SK-N-SH (cell line): ENCODE measurements around the gene GLE1. TPM values are rescaled to one million over a fixed set of nuclear protein-coding genes. Genes with fewer than 3 reads are reported as not detected.

Experiments
- CTCF ChIA-PET: fragments of 300-600, 350-600 bp; formaldehyde crosslinking; extraction: SDS; loops from one replicate; lab custom pipeline; 2021; lab: Yijun Ruan, JAX
- POLR2A ChIA-PET: fragments of 350-600 bp; sonication (Branson Sonifier 250); formaldehyde crosslinking; extraction: SDS; loops from one replicate; lab custom pipeline; 2020; ENCODE audit warnings: antibody characterized with exemption, inconsistent platforms; lab: Yijun Ruan, JAX
- DNase-seq: peaks from one replicate; pipeline ENCODE4 v3.0.0; 2012
- H2AFZ ChIP-seq: fragments of 200-600 bp; sonication (generic); 2 replicates; pipeline ENCODE4 v1.8.1; 2016; ENCODE audit warnings: antibody characterized with exemption, mild to moderate bottlenecking, low read depth
- H3F3A ChIP-seq: fragments of 200-600 bp; sonication (generic); replicated peaks from 2 replicates; pipeline ENCODE3; 2016; ENCODE audit warnings: antibody characterized with exemption, mild to moderate bottlenecking; ENCODE audit not compliant: insufficient read depth
- H3K27ac ChIP-seq, 2 experiments: fragments of 200-500 bp in 1 of 2; fragments of 200-600 bp in 1 of 2; sonication (Bioruptor generic) in 1 of 2; sonication (generic), shearing (Covaris generic) in 1 of 2; 2 replicates each; pipeline versions ENCODE4 v1.5.1 to v1.6.1; 2014 to 2016; ENCODE audit warnings: low read depth in 2 of 2, inconsistent platforms in 1 of 2, low read length in 1 of 2, mild to moderate bottlenecking in 1 of 2, mixed read lengths in 1 of 2
- H3K27me3 ChIP-seq: fragments of 200-600 bp; sonication (generic), shearing (Covaris generic); 2 replicates; pipeline ENCODE4 v1.6.1; 2016; ENCODE audit warnings: mixed run types; ENCODE audit not compliant: insufficient read depth
- H3K36me3 ChIP-seq, 2 experiments: fragments of 200-500 bp in 1 of 2; fragments of 200-600 bp in 1 of 2; sonication (Bioruptor generic) in 1 of 2; sonication (generic) in 1 of 2; replicated peaks in 1 of 2; 2 replicates each; pipeline versions ENCODE3 to v1.5.1; 2014 to 2016; ENCODE audit warnings: low read length in 1 of 2, mild to moderate bottlenecking in 1 of 2; ENCODE audit not compliant: insufficient read depth in 2 of 2, control insufficient read depth in 1 of 2
- H3K4me1 ChIP-seq, 2 experiments: fragments of 200-500 bp in 1 of 2; fragments of 200-600 bp in 1 of 2; sonication (Bioruptor generic) in 1 of 2; sonication (generic), shearing (Covaris generic) in 1 of 2; 2 replicates each; pipeline versions ENCODE4 v1.5.1 to v1.6.1; 2014 to 2016; ENCODE audit warnings: low read depth in 1 of 2, low read length in 1 of 2, mixed run types in 1 of 2; ENCODE audit not compliant: insufficient read depth in 2 of 2, control insufficient read depth in 1 of 2
- H3K4me2 ChIP-seq: fragments of 200-600 bp; sonication (generic), shearing (Covaris generic); 2 replicates; pipeline ENCODE4 v1.6.1; 2017; ENCODE audit warnings: mixed run types
- H3K4me3 ChIP-seq, 2 experiments: fragments of 200-500 bp in 1 of 2; fragments of 200-600 bp in 1 of 2; sonication (Bioruptor generic) in 1 of 2; sonication (generic), shearing (Covaris generic) in 1 of 2; 2 replicates each; pipeline versions ENCODE4 v1.5.1 to v1.8.1; 2014 to 2016; ENCODE audit warnings: low read depth in 2 of 2, inconsistent platforms in 1 of 2, low read length in 1 of 2, mild to moderate bottlenecking in 1 of 2, mixed read lengths in 1 of 2, moderate library complexity in 1 of 2
- H3K79me2 ChIP-seq: fragments of 200-600 bp; sonication (generic); 2 replicates; pipeline ENCODE4 v1.8.1; 2017; ENCODE audit warnings: mild to moderate bottlenecking; ENCODE audit not compliant: insufficient read depth
- H3K9ac ChIP-seq: fragments of 200-600 bp; sonication (generic); 2 replicates; pipeline ENCODE4 v1.6.1; 2017; ENCODE audit warnings: mixed run types
- H3K9me2 ChIP-seq: fragments of 200-600 bp; sonication (generic); 2 replicates; pipeline ENCODE4 v1.6.1; 2017; ENCODE audit warnings: mixed run types
- H3K9me3 ChIP-seq: fragments of 200-600 bp; sonication (generic); 2 replicates; pipeline ENCODE4 v1.6.1; 2017; ENCODE audit warnings: mixed run types, mild to moderate bottlenecking, moderate library complexity
- H4K20me1 ChIP-seq: fragments of 200-600 bp; sonication (generic); 2 replicates; pipeline ENCODE4 v1.6.1; 2017; ENCODE audit warnings: mild to moderate bottlenecking, mixed run types; ENCODE audit not compliant: insufficient read depth
- CTCF ChIP-seq: fragments of 200-600 bp; sonication (generic); IDR thresholded peaks from 2 replicates; pipeline ENCODE4 v1.6.1; 2017; ENCODE audit warnings: antibody characterized with exemption, mild to moderate bottlenecking, moderate library complexity
- ELF1 ChIP-seq: IDR thresholded peaks from 2 replicates; pipeline ENCODE4 v1.4.0; 2012
- EZH2phosphoT487 ChIP-seq: fragments of 200-600 bp; sonication (generic); IDR thresholded peaks from 2 replicates; pipeline ENCODE4 v1.6.1; 2017; ENCODE audit warnings: low read depth, mixed run types, mild to moderate bottlenecking, antibody characterized with exemption, moderate library complexity, borderline replicate concordance
- FOSL2 ChIP-seq: IDR thresholded peaks from 2 replicates; pipeline ENCODE4 v1.4.0; 2012; ENCODE audit warnings: low read depth, mild to moderate bottlenecking, moderate library complexity, borderline replicate concordance
- GABPA ChIP-seq: IDR thresholded peaks from 2 replicates; pipeline ENCODE4 v1.4.0; 2012; ENCODE audit warnings: low read depth, mild to moderate bottlenecking
- MAX ChIP-seq: IDR thresholded peaks from 2 replicates; pipeline ENCODE4 v1.4.0; 2012; ENCODE audit warnings: low read depth
- MEF2A ChIP-seq: IDR thresholded peaks from 2 replicates; pipeline ENCODE4 v1.4.0; 2012; ENCODE audit warnings: low read depth, borderline replicate concordance
- MXI1 ChIP-seq: IDR thresholded peaks from 2 replicates; pipeline ENCODE4 v1.6.1; 2012; ENCODE audit warnings: mild to moderate bottlenecking, low read depth, low read length, improper control_type of control experiment
- NRF1 ChIP-seq: IDR thresholded peaks from 2 replicates; pipeline ENCODE4 v1.6.1; 2012; ENCODE audit warnings: low read depth, mild to moderate bottlenecking, low read length
- POLR2AphosphoS5 ChIP-seq: IDR thresholded peaks from 2 replicates; pipeline ENCODE4 v1.6.1; 2012; ENCODE audit warnings: low read depth, low read length
- RAD21 ChIP-seq: IDR thresholded peaks from 2 replicates; pipeline ENCODE4 v1.6.1; 2012; ENCODE audit warnings: mild to moderate bottlenecking, low read length
- RCOR1 ChIP-seq: fragments of 150-350 bp; IDR thresholded peaks from 2 replicates; pipeline ENCODE4 v1.6.1; 2017; ENCODE audit warnings: antibody characterized with exemption, low read length
- RFX5 ChIP-seq: IDR thresholded peaks from 2 replicates; pipeline ENCODE4 v1.6.1; 2012; ENCODE audit warnings: mild to moderate bottlenecking, improper control_type of control experiment, low read length
- TCF12 ChIP-seq: IDR thresholded peaks from 2 replicates; pipeline ENCODE4 v1.4.0; 2012
- USF1 ChIP-seq: IDR thresholded peaks from 2 replicates; pipeline ENCODE4 v1.4.0; 2012; ENCODE audit warnings: low read depth, borderline replicate concordance
- YY1 ChIP-seq: IDR thresholded peaks from 2 replicates; pipeline ENCODE4 v1.4.0; 2012; ENCODE audit warnings: low read depth, mild to moderate bottlenecking
- ZBTB33 ChIP-seq: IDR thresholded peaks from 2 replicates; pipeline ENCODE4 v1.4.0; 2012; ENCODE audit warnings: low read depth, borderline replicate concordance
- WGBS: methylation state at CpG from one replicate; pipeline ENCODE4 v1.1.6; 2017; ENCODE audit warnings: low lambda C conversion rate; 5-methylcytosine and 5-hydroxymethylcytosine counted together
- polyA plus RNA-seq, 3 experiments: library from polyadenylated mRNA; depleted of rRNA; stranded (reverse); fragments of >200 nt; gene quantifications; 2 replicates each; pipeline ENCODE4 v1.2.3, GENCODE V29; 2012

The GLE1 gene
- polyA plus RNA-seq, 1 of the 3 experiments (the other 2 are of a cell fraction), result 13.8 TPM

GRCh38 chr9:128494746-128495129, 9.8 kb upstream of the GLE1 start (continued):
- TF ChIP-seq MXI1, result no peak

GRCh38 chr9:128495296-128495695, 9.2 kb upstream of the GLE1 start:
- Histone ChIP-seq H3K4me3 (no peak overlapping the region), H3K4me1 (no peaks in the 10 kb centered on the region; a peak in 1 of 4 replicates), H3K9ac (no peak overlapping the region), H3K36me3 (peaks cover 42 to 54% of the 10 kb centered on the region in 2 experiments), H3F3A (peaks cover 5% of the 10 kb centered on the region), H3K27ac (no peak overlapping the region), H3K9me2 (no peaks in the 10 kb centered on the region), H4K20me1 (no peaks in the 10 kb centered on the region), H3K9me3 (no peaks in the 10 kb centered on the region), H3K27me3 (no peaks in the 10 kb centered on the region), H3K4me2 (no peak overlapping the region), H2AFZ (no peak overlapping the region), H3K79me2 (no peaks in the 10 kb centered on the region)
- WGBS, result 59% methylated on average over 1 of the region's 1 CpG
- POLR2A ChIA-PET, result interaction anchor here (1.3 kb wide), 1 partner anchor 9 kb away, joined by 4 read pairs; the partner anchor contains the start of gene GLE1
- no peak for DNase-seq
- CTCF ChIA-PET, result interaction anchor here (1.1 kb wide), 2 partner anchors 18 to 377 kb away, joined by 3 read pairs; no protein-coding TSS in a partner anchor
- no peak for TF ChIP-seq MAX
- TF ChIP-seq FOSL2, result no peak
- TF ChIP-seq USF1, result no peak
- no peak for TF ChIP-seq NRF1
- TF ChIP-seq POLR2AphosphoS5, result no peak
- TF ChIP-seq TCF12, result no peak
- no peak for TF ChIP-seq RCOR1
- TF ChIP-seq CTCF, result no peak
- no peak for TF ChIP-seq ELF1
- no peak for TF ChIP-seq RAD21
- no peak for TF ChIP-seq MEF2A
- no peak for TF ChIP-seq YY1

GRCh38 chr9:128495804-128496417, 8.6 kb upstream of the GLE1 start:
- peaks cover 11% of the 10 kb centered on the region for H3F3A ChIP-seq
- no peak overlapping the region for H3K4me2 ChIP-seq
- no peaks in the 10 kb centered on the region; a peak in 1 of 4 replicates for H3K4me1 ChIP-seq
- TF ChIP-seq CTCF (no peak), GABPA (no peak), MXI1 (no peak), RAD21 (no peak), ZBTB33 (no peak), RFX5 (no peak), EZH2phosphoT487 (no peak), MAX (no peak)
- H3K9me3 ChIP-seq, result no peaks in the 10 kb centered on the region
- no peaks in the 10 kb centered on the region for H3K79me2 ChIP-seq
- no peak overlapping the region for H3K27ac ChIP-seq
- no peak for DNase-seq
- H3K36me3 ChIP-seq, result peaks cover 43 to 58% of the 10 kb centered on the region in 2 experiments
- H3K27me3 ChIP-seq, result no peaks in the 10 kb centered on the region
- no peak overlapping the region for H3K4me3 ChIP-seq
- CTCF ChIA-PET, result interaction anchor here (1.1 to 1.6 kb wide), 3 partner anchors 10 to 206 kb away, joined by 3 to 5 read pairs (median 3); partner anchors contain the start of gene PKN3
- no peaks in the 10 kb centered on the region for H4K20me1 ChIP-seq
- H3K9me2 ChIP-seq, result no peaks in the 10 kb centered on the region
- no peak overlapping the region for H2AFZ ChIP-seq
- POLR2A ChIA-PET, result interaction anchor here (1.3 kb wide), 1 partner anchor 8 kb away, joined by 4 read pairs; the partner anchor contains the start of gene GLE1
- WGBS, result 79% methylated on average over 6 of the region's 6 CpGs
- H3K9ac ChIP-seq, result no peak overlapping the region
